DOHH2 (cell line): Measurements from ENCODE around the gene ITPA.
"Not testable (repeated sequence)": the region's sequence is repeated elsewhere in the genome, so short reads cannot be mapped to it uniquely, and the experiment has no call there.

Experiments
- H3F3A ChIP-seq: fragments of 200-600 bp; sonication (generic), shearing (Covaris generic); 2 replicates; pipeline ENCODE4 v1.6.0; 2016; ENCODE audit warnings: antibody characterized with exemption, mild to moderate bottlenecking; ENCODE audit not compliant: control insufficient read depth, insufficient read depth
- H3K27ac ChIP-seq: fragments of 200-600 bp; sonication (generic); 2 replicates; pipeline ENCODE4 v1.5.1; 2014; ENCODE audit warnings: low read depth, mild to moderate bottlenecking, low read length, moderate library complexity
- H3K27me3 ChIP-seq: fragments of 200-600 bp; sonication (generic); 2 replicates; pipeline ENCODE4 v1.6.1; 2014; ENCODE audit warnings: mild to moderate bottlenecking, low read length, mixed read lengths; ENCODE audit not compliant: control insufficient read depth
- H3K36me3 ChIP-seq: fragments of 200-600 bp; sonication (generic); 2 replicates; pipeline ENCODE4 v1.6.1; 2014; ENCODE audit warnings: mild to moderate bottlenecking, low read length, moderate library complexity, mixed read lengths; ENCODE audit not compliant: control insufficient read depth
- H3K4me1 ChIP-seq: fragments of 200-600 bp; sonication (generic); 2 replicates; pipeline ENCODE4 v1.6.1; 2014; ENCODE audit warnings: mild to moderate bottlenecking, low read length, mixed read lengths; ENCODE audit not compliant: control insufficient read depth
- H3K4me2 ChIP-seq: fragments of 200-600 bp; sonication (generic); 2 replicates; pipeline ENCODE4 v1.6.0; 2014; ENCODE audit warnings: mild to moderate bottlenecking, low read length, moderate library complexity
- H3K4me3 ChIP-seq: fragments of 200-600 bp; sonication (generic); 2 replicates; pipeline ENCODE4 v1.5.1; 2014; ENCODE audit warnings: mild to moderate bottlenecking, low read length, mixed read lengths
- H3K79me2 ChIP-seq: fragments of 200-600 bp; sonication (generic); 2 replicates; pipeline ENCODE4 v1.6.1; 2014; ENCODE audit warnings: mild to moderate bottlenecking, low read length, mixed read lengths; ENCODE audit not compliant: control insufficient read depth
- H3K9me2 ChIP-seq: fragments of 200-600 bp; sonication (generic); replicated peaks from 2 replicates; pipeline ENCODE4 v1.6.1; 2014; ENCODE audit warnings: mild to moderate bottlenecking, low read length, mixed read lengths; ENCODE audit not compliant: control insufficient read depth
- H3K9me3 ChIP-seq: fragments of 200-600 bp; sonication (generic); 2 replicates; pipeline ENCODE4 v1.6.1; 2014; ENCODE audit warnings: antibody characterized with exemption, low read length, mixed read lengths; ENCODE audit not compliant: control insufficient read depth, insufficient read depth
- H4K20me1 ChIP-seq: fragments of 200-600 bp; sonication (generic); 2 replicates; pipeline ENCODE4 v1.6.0; 2014; ENCODE audit warnings: low read depth, mild to moderate bottlenecking, antibody characterized with exemption, low read length, moderate library complexity; ENCODE audit not compliant: control insufficient read depth, insufficient read depth
- CTCF ChIP-seq: fragments of 200-600 bp; sonication (generic); IDR thresholded peaks from one replicate; pipeline ENCODE4 v1.5.1; 2014; ENCODE audit warnings: antibody characterized with exemption, mild to moderate bottlenecking, low read depth, low read length; ENCODE audit not compliant: poor library complexity, severe bottlenecking
- EZH2phosphoT487 ChIP-seq: fragments of 200-600 bp; sonication (generic); IDR thresholded peaks from 2 replicates; pipeline ENCODE4 v1.6.1; 2017; ENCODE audit warnings: borderline replicate concordance, mild to moderate bottlenecking, antibody characterized with exemption, low read length, moderate library complexity, mixed read lengths

The ITPA gene

GRCh38 chr20:3208786-3209256 is 477 bp upstream of the ITPA start:
- peak overlapping the region; percentile 48 for H3K27ac ChIP-seq
- peaks cover 65% of the 10 kb centered on the region for H3K79me2 ChIP-seq
- H3K4me1 ChIP-seq = peaks cover 22% of the 10 kb centered on the region

GRCh38 chr20:3209946-3210317 is 634 bp downstream of the ITPA start:
- Histone ChIP-seq H4K20me1 (no peaks in the 10 kb centered on the region), H3F3A (no peaks in the 10 kb centered on the region), H3K4me3 (peak overlapping the region; percentile 79), H3K4me1 (peaks cover 19% of the 10 kb centered on the region), H3K4me2 (peak overlapping the region; percentile 87), H3K36me3 (peaks cover 31% of the 10 kb centered on the region), H3K27me3 (no peaks in the 10 kb centered on the region), H3K9me2 (no peaks in the 10 kb centered on the region), H3K9me3 (no peaks in the 10 kb centered on the region), H3K27ac (peak overlapping the region; percentile 48), H3K79me2 (peaks cover 57% of the 10 kb centered on the region)
- TF ChIP-seq CTCF (no peak), EZH2phosphoT487 (no peak)

More at GRCh38 chr20:3208786-3209256, 477 bp upstream of the ITPA start:
- H3F3A ChIP-seq = no peaks in the 10 kb centered on the region
- H3K27me3 ChIP-seq = no peaks in the 10 kb centered on the region
- peaks cover 27% of the 10 kb centered on the region for H3K36me3 ChIP-seq
- H3K4me3 ChIP-seq = peak overlapping the region; percentile 79
- peak overlapping the region; percentile 87 for H3K4me2 ChIP-seq
- no peaks in the 10 kb centered on the region for H3K9me3 ChIP-seq
- no peaks in the 10 kb centered on the region for H3K9me2 ChIP-seq
- no peak for TF ChIP-seq CTCF
- no peaks in the 10 kb centered on the region for H4K20me1 ChIP-seq

- Histone ChIP-seq H3K4me3 (peak overlapping the region; percentile 79), H3K9me3 (no peaks in the 10 kb centered on the region), H3K4me1 (peaks cover 19% of the 10 kb centered on the region), H4K20me1 (no peaks in the 10 kb centered on the region), H3K27me3 (no peaks in the 10 kb centered on the region), H3K27ac (peak overlapping the region; percentile 48), H3K36me3 (peaks cover 36% of the 10 kb centered on the region), H3K9me2 (no peaks in the 10 kb centered on the region), H3K79me2 (peaks cover 57% of the 10 kb centered on the region), H3K4me2 (peak overlapping the region; percentile 87), H3F3A (no peaks in the 10 kb centered on the region)
- TF ChIP-seq CTCF (no peak), EZH2phosphoT487 (no peak)
These were observed 1.0 kb downstream of the ITPA start for GRCh38 chr20:3210346-3210745.

GRCh38 chr20:3213226-3213625 is 3.9 kb downstream of the ITPA start:
- no peaks in the 10 kb centered on the region for H3K9me3 ChIP-seq
- no peak overlapping the region for H3K27ac ChIP-seq
- peaks cover 54% of the 10 kb centered on the region for H3K79me2 ChIP-seq
- no peaks in the 10 kb centered on the region for H3K27me3 ChIP-seq
- H4K20me1 ChIP-seq = no peaks in the 10 kb centered on the region
- H3K4me3 ChIP-seq = no peak overlapping the region
- H3K36me3 ChIP-seq = peaks cover 40% of the 10 kb centered on the region
- no peak overlapping the region for H3K4me2 ChIP-seq
- peaks cover 18% of the 10 kb centered on the region for H3K4me1 ChIP-seq
- no peaks in the 10 kb centered on the region for H3K9me2 ChIP-seq
- no peaks in the 10 kb centered on the region; the same call in 1 of the 2 replicates for H3F3A ChIP-seq
- TF ChIP-seq CTCF (no peak), EZH2phosphoT487 (no peak)

GRCh38 chr20:3215359-3215917 is 6.1 kb downstream of the ITPA start:
- not testable (repeated sequence) for H3K4me2 ChIP-seq, H3K4me3 ChIP-seq
- H3K36me3 ChIP-seq = peaks cover 45% of the 10 kb centered on the region

More at GRCh38 chr20:3215359-3215917, 6.1 kb downstream of the ITPA start:
- peaks cover 12% of the 10 kb centered on the region for H3K4me1 ChIP-seq
- H3K27ac ChIP-seq, H3K27me3 ChIP-seq, H4K20me1 ChIP-seq, H3K9me2 ChIP-seq, H3F3A ChIP-seq, H3K9me3 ChIP-seq: not testable (repeated sequence)
- H3K79me2 ChIP-seq = peaks cover 32% of the 10 kb centered on the region
